Lower lobe of right lung (tissue), 2 donors: ENCODE data around the gene PGAP2. TPM values are rescaled to one million over a fixed set of nuclear protein-coding genes. Genes with fewer than 3 reads are reported as not detected.
"Not testable (repeated sequence)": the region's sequence is repeated elsewhere in the genome, so short reads cannot be mapped to it uniquely, and the experiment has no call there.

Source experiments
- ATAC-seq, 2 donors: fragments of 200-7000 bp; cut with Tn5 transposase; one replicate each; pipeline ENCODE4 v1.9.1; 2020 to 2022; ENCODE audit warnings: mild to moderate bottlenecking in 2 of 2, moderate library complexity in 2 of 2
- DNase-seq: peaks from one replicate; pipeline ENCODE4 v3.0.0-alpha.2; 2020
- H3K27ac ChIP-seq: fragments of 200-600 bp; one replicate; pipeline ENCODE4 v1.8.0; 2022
- H3K27me3 ChIP-seq: fragments of 200-600 bp; one replicate; pipeline ENCODE4 v1.8.0; 2022; ENCODE audit warnings: low read depth
- H3K36me3 ChIP-seq: fragments of 200-600 bp; one replicate; pipeline ENCODE4 v1.8.0; 2022; ENCODE audit warnings: mild to moderate bottlenecking
- H3K4me1 ChIP-seq: fragments of 200-600 bp; one replicate; pipeline ENCODE4 v1.8.0; 2022
- H3K4me3 ChIP-seq: fragments of 200-600 bp; one replicate; pipeline ENCODE4 v1.8.0; 2022; ENCODE audit warnings: mild to moderate bottlenecking
- H3K9me3 ChIP-seq: fragments of 200-600 bp; one replicate; pipeline ENCODE4 v1.8.0; 2022
- intact Hi-C: fragments of 100-400 bp; cut with DNase I; formaldehyde crosslinking; loops from one replicate; pipeline ENCODE4 v1.11.0; 2022
- long read RNA-seq: library from polyadenylated mRNA; unstranded; transcript quantifications from one replicate; pipeline ENCODE4 v2.0.0, GENCODE V29; 2021
- total RNA-seq: library from RNA; stranded (reverse); fragmentation: NEBNext Ultra II Directional; extraction: Animal tissue kit (Norgen Biotek cat#: 25700); gene quantifications from one replicate; pipeline ENCODE4 v1.2.1, GENCODE V29; 2021
- TF ChIP-seq, protein P1 (sequence below): fragments of 200-600 bp; IDR thresholded peaks from one replicate; pipeline ENCODE4 v1.8.0; 2022; ENCODE audit warnings: antibody characterized with exemption, mild to moderate bottlenecking
- donor health status: DM: no; HTN: yes; CAD: no; lungs with severe emphysema.

The PGAP2 gene
- total RNA-seq, result 23.8 TPM
- long read RNA-seq, partial matches to known transcripts, result 18 of 42 reads
- long read RNA-seq, other reads (novel, unspliced or antisense), result 15 of 42 reads

DNA sequence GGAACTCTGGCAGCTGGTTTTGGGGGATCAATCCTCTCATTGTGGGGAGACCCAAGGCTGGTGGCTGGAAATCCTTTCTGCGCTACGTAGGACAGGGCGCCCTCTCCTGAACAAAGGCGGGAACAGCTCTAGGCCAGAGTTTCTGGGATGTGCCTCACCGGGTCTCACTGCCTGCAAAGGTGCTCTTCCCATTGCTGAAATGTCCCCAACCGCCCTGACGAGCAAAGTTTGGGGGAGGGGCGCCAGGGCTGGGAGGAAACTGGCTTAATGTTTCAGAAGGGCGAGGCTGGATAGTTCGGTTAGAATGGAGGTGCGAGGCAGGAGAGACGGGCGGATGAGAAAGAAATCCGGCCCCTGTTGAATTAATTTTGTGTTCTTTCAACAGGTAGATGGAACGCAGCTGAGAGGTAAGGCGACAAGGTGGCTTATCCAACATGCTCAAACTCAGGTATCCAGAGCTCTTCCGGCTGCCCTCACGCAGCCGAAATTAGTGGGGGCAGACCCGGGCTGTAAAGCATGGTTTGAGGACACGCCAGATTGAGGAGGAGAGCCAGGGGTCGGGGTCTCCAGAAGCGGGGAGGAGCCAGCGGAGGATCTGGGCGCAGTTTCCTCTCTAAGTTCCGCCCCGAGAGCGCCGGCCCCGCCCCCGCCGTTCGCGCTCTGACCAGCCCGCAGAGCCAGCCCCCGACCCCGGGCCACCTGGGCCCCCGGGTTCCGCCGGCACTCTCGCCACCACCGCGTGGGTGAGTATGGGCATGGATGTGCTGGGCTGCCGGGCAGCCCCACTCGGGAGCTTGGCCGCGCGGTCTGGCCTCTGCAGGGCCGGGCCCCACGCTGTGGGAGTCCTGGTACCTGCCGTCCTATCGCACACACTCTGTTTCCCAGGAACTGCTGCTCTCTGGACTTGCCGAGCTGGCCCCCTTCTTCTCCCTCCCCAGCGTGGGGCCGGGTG lies at the start of gene PGAP2:
Gene PGAP2 (plus strand): TSS at position 652 of the 952 bp plus-strand sequence. CDS start 2,700 bp downstream, outside the sequence.
- H3K36me3 ChIP-seq, result no peaks in the 10 kb centered on the region
- intact Hi-C loops, result no loop called here
- H3K4me1 ChIP-seq, result peaks cover 11% of the 10 kb centered on the region
- peak; percentile 83 for DNase-seq
- H3K4me3 ChIP-seq, result peak within 1 kb of the TSS; percentile 72
- ATAC-seq, result peak; percentile 87 to 93
- H3K27me3 ChIP-seq, result no peaks in the 10 kb centered on the region
- TF ChIP-seq, protein P1, sequence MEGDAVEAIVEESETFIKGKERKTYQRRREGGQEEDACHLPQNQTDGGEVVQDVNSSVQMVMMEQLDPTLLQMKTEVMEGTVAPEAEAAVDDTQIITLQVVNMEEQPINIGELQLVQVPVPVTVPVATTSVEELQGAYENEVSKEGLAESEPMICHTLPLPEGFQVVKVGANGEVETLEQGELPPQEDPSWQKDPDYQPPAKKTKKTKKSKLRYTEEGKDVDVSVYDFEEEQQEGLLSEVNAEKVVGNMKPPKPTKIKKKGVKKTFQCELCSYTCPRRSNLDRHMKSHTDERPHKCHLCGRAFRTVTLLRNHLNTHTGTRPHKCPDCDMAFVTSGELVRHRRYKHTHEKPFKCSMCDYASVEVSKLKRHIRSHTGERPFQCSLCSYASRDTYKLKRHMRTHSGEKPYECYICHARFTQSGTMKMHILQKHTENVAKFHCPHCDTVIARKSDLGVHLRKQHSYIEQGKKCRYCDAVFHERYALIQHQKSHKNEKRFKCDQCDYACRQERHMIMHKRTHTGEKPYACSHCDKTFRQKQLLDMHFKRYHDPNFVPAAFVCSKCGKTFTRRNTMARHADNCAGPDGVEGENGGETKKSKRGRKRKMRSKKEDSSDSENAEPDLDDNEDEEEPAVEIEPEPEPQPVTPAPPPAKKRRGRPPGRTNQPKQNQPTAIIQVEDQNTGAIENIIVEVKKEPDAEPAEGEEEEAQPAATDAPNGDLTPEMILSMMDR, result peak; percentile 75
- no peaks in the 10 kb centered on the region for H3K9me3 ChIP-seq
- H3K27ac ChIP-seq, result peak within 1 kb of the TSS; percentile 80

- Histone ChIP-seq H3K9me3 (no peaks in the 10 kb centered on the region), H3K4me3 (no peak overlapping the region), H3K36me3 (peaks cover 100% of the 10 kb centered on the region), H3K27ac (no peak overlapping the region), H3K27me3 (no peaks in the 10 kb centered on the region), H3K4me1 (no peaks in the 10 kb centered on the region)
- TF ChIP-seq, protein P1, result no peak
- DNase-seq (no peak), ATAC-seq (no peak)
- intact Hi-C loops, result no loop called here
Measured at GRCh38 chr11:3764266-3764665, 44.1 kb upstream of the PGAP2 start.

DNA sequence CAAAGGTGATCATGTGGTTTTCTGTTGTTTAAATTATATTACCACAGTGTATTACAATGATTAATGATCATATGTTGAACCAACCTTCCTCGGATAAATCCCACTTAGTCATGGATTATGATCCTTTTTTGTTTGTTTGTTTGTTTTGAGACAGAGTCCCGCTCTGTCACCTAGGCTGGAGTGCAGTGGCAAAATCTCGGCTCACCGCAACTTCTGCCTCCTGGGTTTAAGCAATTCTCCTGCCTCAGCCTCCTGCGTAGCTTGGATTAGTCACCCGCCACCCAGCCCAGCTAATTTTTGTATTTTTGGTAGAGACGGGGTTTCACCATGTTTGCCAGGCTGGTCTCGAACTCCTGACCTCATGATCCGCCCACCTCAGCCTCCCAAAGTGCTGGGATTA lies 41.5 kb upstream of the PGAP2 start:
- DNase-seq, H3K4me1 ChIP-seq, ATAC-seq, H3K4me3 ChIP-seq, H3K9me3 ChIP-seq, intact Hi-C loops, H3K27ac ChIP-seq, H3K27me3 ChIP-seq: not testable (repeated sequence)
- H3K36me3 ChIP-seq, result peaks cover 100% of the 10 kb centered on the region

- TF ChIP-seq, protein P1, result no peak
- no peak overlapping the region for H3K27ac ChIP-seq
- no peak overlapping the region for H3K4me3 ChIP-seq
- intact Hi-C loops, result no loop called here
- DNase-seq (no peak), ATAC-seq (no peak)
- no peaks in the 10 kb centered on the region for H3K9me3 ChIP-seq
- no peaks in the 10 kb centered on the region for H3K4me1 ChIP-seq
- peaks cover 100% of the 10 kb centered on the region for H3K36me3 ChIP-seq
- no peaks in the 10 kb centered on the region for H3K27me3 ChIP-seq
Measured at GRCh38 chr11:3767536-3767935, 40.8 kb upstream of the PGAP2 start.

DNA sequence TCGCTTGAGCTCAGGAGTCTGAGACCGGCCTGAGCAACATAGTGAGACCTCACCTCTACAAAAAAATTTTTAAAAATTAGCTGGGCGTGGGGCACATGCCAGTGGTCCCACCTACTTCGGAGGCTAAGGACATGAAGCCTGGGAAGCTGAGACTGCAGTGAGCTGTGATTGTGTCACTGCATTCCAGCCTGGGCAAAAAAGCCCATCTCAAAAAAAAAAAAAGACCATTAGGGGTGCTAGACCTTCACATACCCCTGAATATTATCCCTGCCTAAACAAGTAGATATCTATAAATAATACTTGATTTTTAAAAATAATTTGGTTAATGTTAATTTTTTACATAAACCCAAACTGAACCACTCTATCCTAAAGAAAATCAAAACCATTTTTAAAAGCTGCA lies 35.2 kb upstream of the PGAP2 start:
- intact Hi-C loops, result no loop called here
- Histone ChIP-seq H3K36me3 (peaks cover 100% of the 10 kb centered on the region), H3K27me3 (no peaks in the 10 kb centered on the region), H3K27ac (no peak overlapping the region), H3K4me1 (no peaks in the 10 kb centered on the region), H3K9me3 (no peaks in the 10 kb centered on the region), H3K4me3 (no peak overlapping the region)
- TF ChIP-seq, protein P1, result no peak
- DNase-seq (no peak), ATAC-seq (no peak)
